Stomach (tissue), 9 donors: Measurements from ENCODE around the gene CCSAP. TPM values are rescaled to one million over a fixed set of nuclear protein-coding genes. Genes with fewer than 3 reads are reported as not detected.

Experiments
- DNase-seq, 2 donors: peaks; one replicate each; pipeline versions ENCODE4 v3.0.0 to v3.0.0-alpha.2; 2013 to 2019
- H3K27ac ChIP-seq, 5 donors: fragments of 200-600 bp in 4 of 5; sonication (generic) in 4 of 5; one replicate each; pipeline ENCODE4 v1.5.1; 2013 to 2019; ENCODE audit warnings: mild to moderate bottlenecking in 1 of 5, moderate library complexity in 1 of 5
- H3K27me3 ChIP-seq, 3 donors: fragments of 200-600 bp; sonication (generic); one replicate each; pipeline ENCODE4 v1.5.1; 2017 to 2019; ENCODE audit warnings: mixed run types in 1 of 3
- H3K36me3 ChIP-seq, 4 donors: fragments of 200-600 bp; sonication (generic); 1 replicate in 3 of 4; 2 replicates in 1 of 4; pipeline ENCODE4 v1.5.1; 2016 to 2019
- H3K4me1 ChIP-seq, 4 donors: fragments of 200-600 bp; sonication (generic); one replicate each; pipeline ENCODE4 v1.5.1; 2016 to 2019
- H3K4me3 ChIP-seq, 4 donors: fragments of 200-600 bp; sonication (generic) in 3 of 4; one replicate each; pipeline ENCODE4 v1.5.1; 2016 to 2019; ENCODE audit warnings: mild to moderate bottlenecking in 1 of 4
- H3K9me3 ChIP-seq, 4 donors: fragments of 200-600 bp; sonication (generic); one replicate each; pipeline ENCODE4 v1.5.1; 2016 to 2019
- EP300 ChIP-seq: sonication (generic); formaldehyde crosslinking; IDR thresholded peaks from one replicate; pipeline ENCODE4 v1.6.1; 2017; ENCODE audit warnings: antibody characterized with exemption
- POLR2A ChIP-seq, 4 donors: fragments of 450-650 bp; IDR thresholded peaks; one replicate each; pipeline ENCODE4 v1.6.1; 2016; ENCODE audit warnings: antibody characterized with exemption in 4 of 4, control low read depth in 2 of 4, mild to moderate bottlenecking in 1 of 4, moderate library complexity in 1 of 4
- POLR2AphosphoS5 ChIP-seq, 3 donors: sonication (generic); formaldehyde crosslinking; IDR thresholded peaks; one replicate each; pipeline ENCODE4 v1.6.1; 2016; ENCODE audit warnings: antibody characterized with exemption in 3 of 3
- WGBS, 5 donors: extraction: QIAGEN DNeasy Blood & Tissue Kit in 3 of 5; methylation state at CpG; one replicate each; pipeline versions ENCODE4 v1.1.5 to v1.1.7; 2013 to 2018; 5-methylcytosine and 5-hydroxymethylcytosine counted together
- intact Hi-C: fragments of 100-400 bp; cut with DNase I; formaldehyde crosslinking; loops from one replicate; pipeline ENCODE4 v1.15.1; 2023; ENCODE audit warnings: low total_unique reads
- polyA plus RNA-seq, 3 donors: library from polyadenylated mRNA; stranded (reverse); fragments of 200-250 nt; gene quantifications; one replicate each; pipeline ENCODE4 v1.2.3, GENCODE V29; 2013
- total RNA-seq, 5 donors: library from RNA; depleted of rRNA; stranded (reverse); fragments of >200 nt; gene quantifications; one replicate each; pipeline versions ENCODE4 v1.1.0 to v1.2.3, GENCODE V29; 2014 to 2016
- TF ChIP-seq, protein P1 (sequence below), 7 experiments: fragments of 450-650 bp in 4 of 7; fragments of 200-600 bp in 3 of 7; sonication (generic) in 3 of 7; IDR thresholded peaks; one replicate each; pipeline ENCODE4 v1.5.1; 2016 to 2019; ENCODE audit warnings: antibody characterized with exemption in 7 of 7, control low read depth in 2 of 7, mild to moderate bottlenecking in 1 of 7
- donor health status: healthy with polysubstance abuse.
- donor health status: Bipolar disorder and iron deficiency.
- donor health status: healthy.

Gene CCSAP
- total and polyA plus RNA-seq, 8 donors, result 0.61 to 10.5 (median 3.4) TPM

DNA sequence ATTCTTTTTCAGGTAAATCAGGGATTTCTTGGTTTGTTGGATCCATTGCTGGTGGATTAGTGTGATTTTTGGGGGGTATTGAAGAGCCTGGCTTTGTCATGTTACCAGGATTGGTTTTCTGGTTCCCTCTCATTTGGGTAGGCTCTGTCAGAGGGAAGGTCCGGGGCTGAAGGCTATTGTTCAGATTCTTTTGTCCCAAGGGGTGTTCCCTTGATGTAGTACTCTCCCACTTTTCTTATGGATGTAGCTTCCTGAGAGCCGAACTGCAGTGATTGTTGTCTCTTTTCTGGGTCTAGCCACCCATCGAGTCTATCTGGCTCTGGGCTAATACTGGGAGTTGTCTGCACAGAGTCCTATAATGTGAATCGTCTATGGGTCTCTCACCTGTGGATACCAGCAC lies 17.6 kb upstream of the CCSAP start:
- WGBS, 5 donors, result 57 to 70% (median 64%) methylated on average over 4 of the region's 4 CpGs
- Histone ChIP-seq H3K27me3 (peaks cover 0 to 44% (median 8%) of the 10 kb centered on the region in 3 donors), H3K4me3 (no peak overlapping the region), H3K4me1 (no peaks in the 10 kb centered on the region), H3K27ac (no peak overlapping the region), H3K36me3 (no peaks in the 10 kb centered on the region), H3K9me3 (peaks cover 0 to 7% (median 5%) of the 10 kb centered on the region in 4 donors)
- DNase-seq, result no peak
- intact Hi-C loops, result no loop called here
- no peak for TF ChIP-seq EP300
- TF ChIP-seq, protein P1, sequence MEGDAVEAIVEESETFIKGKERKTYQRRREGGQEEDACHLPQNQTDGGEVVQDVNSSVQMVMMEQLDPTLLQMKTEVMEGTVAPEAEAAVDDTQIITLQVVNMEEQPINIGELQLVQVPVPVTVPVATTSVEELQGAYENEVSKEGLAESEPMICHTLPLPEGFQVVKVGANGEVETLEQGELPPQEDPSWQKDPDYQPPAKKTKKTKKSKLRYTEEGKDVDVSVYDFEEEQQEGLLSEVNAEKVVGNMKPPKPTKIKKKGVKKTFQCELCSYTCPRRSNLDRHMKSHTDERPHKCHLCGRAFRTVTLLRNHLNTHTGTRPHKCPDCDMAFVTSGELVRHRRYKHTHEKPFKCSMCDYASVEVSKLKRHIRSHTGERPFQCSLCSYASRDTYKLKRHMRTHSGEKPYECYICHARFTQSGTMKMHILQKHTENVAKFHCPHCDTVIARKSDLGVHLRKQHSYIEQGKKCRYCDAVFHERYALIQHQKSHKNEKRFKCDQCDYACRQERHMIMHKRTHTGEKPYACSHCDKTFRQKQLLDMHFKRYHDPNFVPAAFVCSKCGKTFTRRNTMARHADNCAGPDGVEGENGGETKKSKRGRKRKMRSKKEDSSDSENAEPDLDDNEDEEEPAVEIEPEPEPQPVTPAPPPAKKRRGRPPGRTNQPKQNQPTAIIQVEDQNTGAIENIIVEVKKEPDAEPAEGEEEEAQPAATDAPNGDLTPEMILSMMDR (IDR thresholded peaks at IDR 0.05), result no peak
- no peak for TF ChIP-seq POLR2A (IDR thresholded peaks at IDR 0.05)
- TF ChIP-seq POLR2AphosphoS5 (IDR thresholded peaks at IDR 0.05), result no peak

DNA sequence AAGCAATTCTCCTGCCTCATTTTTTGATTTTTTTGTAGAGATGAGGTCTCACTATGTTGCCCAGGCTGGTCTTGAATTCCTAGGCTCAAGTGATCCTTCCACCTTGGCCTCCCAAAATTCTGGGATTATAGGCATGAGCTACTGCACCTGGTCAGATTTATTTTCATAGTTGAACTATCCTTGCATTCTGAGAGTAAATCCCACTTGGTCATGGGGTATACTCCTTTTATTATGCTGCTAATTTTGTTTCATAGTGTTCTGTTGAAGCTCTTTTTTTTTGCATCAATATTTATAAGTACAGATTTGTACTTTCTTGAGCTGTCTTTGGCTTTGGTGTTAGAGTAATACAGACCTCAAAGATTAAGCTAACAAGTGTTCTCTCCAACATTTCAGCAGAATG lies 12.8 kb upstream of the CCSAP start:
- intact Hi-C loops, result no loop called here
- TF ChIP-seq POLR2A (IDR thresholded peaks at IDR 0.05), result no peak
- TF ChIP-seq, protein P1 (IDR thresholded peaks at IDR 0.05), result no peak
- no peak for TF ChIP-seq POLR2AphosphoS5 (IDR thresholded peaks at IDR 0.05)
- TF ChIP-seq EP300, result no peak
- peaks cover 0 to 25% (median 17%) of the 10 kb centered on the region in 4 donors for H3K9me3 ChIP-seq
- no peak overlapping the region for H3K4me3 ChIP-seq
- no peak overlapping the region for H3K27ac ChIP-seq
- H3K36me3 ChIP-seq, result no peaks in the 10 kb centered on the region
- no peak for DNase-seq
- H3K27me3 ChIP-seq, result peaks cover 0 to 22% (median under 1%) of the 10 kb centered on the region in 3 donors
- H3K4me1 ChIP-seq, result no peaks in the 10 kb centered on the region

DNA sequence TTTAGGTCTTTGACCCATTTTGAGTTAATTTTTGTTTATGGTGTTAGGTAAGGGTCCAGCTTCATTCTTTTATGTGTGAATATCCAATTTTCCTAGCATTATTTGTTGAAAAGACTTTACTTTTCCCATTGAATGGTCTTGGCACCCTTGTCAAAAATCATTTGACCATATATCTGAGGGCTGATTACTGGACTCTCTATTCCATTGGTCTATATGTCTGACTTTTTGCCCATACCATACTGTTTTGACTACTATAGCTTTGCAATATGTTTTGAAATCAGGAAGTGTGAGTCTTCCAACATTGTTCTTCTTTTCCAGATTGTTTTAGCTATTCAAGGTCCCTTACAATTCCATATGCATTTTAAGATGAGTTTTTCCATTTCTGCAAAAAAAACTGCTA lies 11.4 kb upstream of the CCSAP start:
- Histone ChIP-seq H3K4me3 (no peak overlapping the region), H3K27ac (no peak overlapping the region), H3K36me3 (no peaks in the 10 kb centered on the region), H3K27me3 (peaks cover 0 to 20% (median 0%) of the 10 kb centered on the region in 3 donors), H3K4me1 (no peaks in the 10 kb centered on the region), H3K9me3 (peaks cover 0 to 25% (median 17%) of the 10 kb centered on the region in 4 donors)
- intact Hi-C loops, result no loop called here
- TF ChIP-seq, protein P1 (IDR thresholded peaks at IDR 0.05), result no peak
- TF ChIP-seq EP300, result no peak
- TF ChIP-seq POLR2AphosphoS5 (IDR thresholded peaks at IDR 0.05), result no peak
- no peak for TF ChIP-seq POLR2A (IDR thresholded peaks at IDR 0.05)
- no peak for DNase-seq

DNA sequence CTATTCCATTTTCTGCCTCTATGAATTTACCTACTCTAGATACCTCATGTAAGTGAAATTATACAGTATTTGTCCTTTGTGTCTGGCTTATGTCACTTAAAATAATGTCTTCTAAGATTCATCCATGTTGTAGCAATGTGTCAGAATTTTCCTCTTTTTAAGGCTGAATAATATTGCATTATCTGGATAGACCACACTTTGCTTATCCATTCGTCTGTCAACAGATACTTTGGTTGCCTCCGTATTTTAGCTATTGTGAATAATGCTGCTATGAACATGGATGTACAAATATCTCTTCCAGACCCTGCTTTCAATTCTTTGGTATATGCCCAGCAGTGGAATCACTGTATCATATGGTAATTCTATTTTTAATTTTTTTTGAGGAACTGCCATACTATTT lies 10.1 kb upstream of the CCSAP start:
- intact Hi-C loops, result no loop called here
- no peak for DNase-seq
- Histone ChIP-seq H3K27ac (no peak overlapping the region), H3K36me3 (no peaks in the 10 kb centered on the region), H3K4me3 (no peak overlapping the region), H3K4me1 (no peaks in the 10 kb centered on the region), H3K27me3 (peaks cover 0 to 29% (median 0%) of the 10 kb centered on the region in 3 donors), H3K9me3 (peaks cover 0 to 25% (median 17%) of the 10 kb centered on the region in 4 donors)
- TF ChIP-seq EP300 (no peak), POLR2A (IDR thresholded peaks at IDR 0.05) (no peak), POLR2AphosphoS5 (IDR thresholded peaks at IDR 0.05) (no peak)
- TF ChIP-seq, protein P1 (IDR thresholded peaks at IDR 0.05), result no peak
- 80 to 92% (median 83%) methylated on average over 2 of the region's 2 CpGs for WGBS, 5 donors
